Measurements from ENCODE around the gene CAMK2D.
A peak's percentile ranks its signal among the peaks of the same experiment; 100 is the strongest.

CAMK2D gene

GRCh38 chr4:113657586-113658233 is 103.8 kb downstream of the CAMK2D start:
- no peak for DNase-seq (ENCODE audit: low read depth)
- in situ Hi-C loops (cut with HindIII; ENCODE audit: low sequenced_read_pairs) = no loop called here
- no peak overlapping the region for H3K4me3 ChIP-seq (ENCODE audit: low read depth, low read length)
- TF ChIP-seq CTCF (IDR thresholded peaks at IDR 0.05; ENCODE audit: low read depth, low read length, missing control alignments) = no peak

GRCh38 chr4:113653871-113654270 is 107.7 kb downstream of the CAMK2D start:
- in situ Hi-C loops (cut with HindIII; ENCODE audit: low sequenced_read_pairs) = no loop called here
- DNase-seq (ENCODE audit: low read depth) = no peak
- TF ChIP-seq CTCF (IDR thresholded peaks at IDR 0.05; ENCODE audit: low read depth, low read length, missing control alignments) = no peak
- H3K4me3 ChIP-seq (ENCODE audit: low read depth, low read length) = no peak overlapping the region

GRCh38 chr4:113646442-113646822 is 115.1 kb downstream of the CAMK2D start:
- no peak overlapping the region for H3K4me3 ChIP-seq (ENCODE audit: low read depth, low read length)
- TF ChIP-seq CTCF (IDR thresholded peaks at IDR 0.05; ENCODE audit: low read depth, low read length, missing control alignments) = no peak
- no peak for DNase-seq (ENCODE audit: low read depth)
- in situ Hi-C loops (cut with HindIII; ENCODE audit: low sequenced_read_pairs) = loop anchor here (5.0 kb wide), 1 partner anchor 54 kb away; no protein-coding TSS in a partner anchor

GRCh38 chr4:113645771-113646441 is 115.6 kb downstream of the CAMK2D start:
- no peak overlapping the region for H3K4me3 ChIP-seq (ENCODE audit: low read depth, low read length)
- peak; percentile 35 for DNase-seq (ENCODE audit: low read depth)
- in situ Hi-C loops (cut with HindIII; ENCODE audit: low sequenced_read_pairs) = loop anchor here (5.0 kb wide), 1 partner anchor 54 kb away; no protein-coding TSS in a partner anchor
- no peak for TF ChIP-seq CTCF (IDR thresholded peaks at IDR 0.05; ENCODE audit: low read depth, low read length, missing control alignments)

GRCh38 chr4:113645288-113645687 is 116.2 kb downstream of the CAMK2D start:
- TF ChIP-seq CTCF (IDR thresholded peaks at IDR 0.05; ENCODE audit: low read depth, low read length, missing control alignments) = no peak
- no peak for DNase-seq (ENCODE audit: low read depth)
- in situ Hi-C loops (cut with HindIII; ENCODE audit: low sequenced_read_pairs) = loop anchor here (5.0 kb wide), 1 partner anchor 53 kb away; no protein-coding TSS in a partner anchor
- H3K4me3 ChIP-seq (ENCODE audit: low read depth, low read length) = no peak overlapping the region

GRCh38 chr4:113644398-113644797 is 117.1 kb downstream of the CAMK2D start:
- in situ Hi-C loops (cut with HindIII; ENCODE audit: low sequenced_read_pairs) = no loop called here
- no peak for TF ChIP-seq CTCF (IDR thresholded peaks at IDR 0.05; ENCODE audit: low read depth, low read length, missing control alignments)
- no peak overlapping the region for H3K4me3 ChIP-seq (ENCODE audit: low read depth, low read length)
- no peak for DNase-seq (ENCODE audit: low read depth)
